ENCODE data around the gene ZNF630. TPM values are rescaled to one million over a fixed set of nuclear protein-coding genes. Genes with fewer than 3 reads are reported as not detected.
"Not testable (repeated sequence)": the region's sequence is repeated elsewhere in the genome, so short reads cannot be mapped to it uniquely, and the experiment has no call there.

The ZNF630 gene
- total and polyA plus RNA-seq, 2 of the 8 experiments (the other 6 are each of a cell fraction or from before 2014, with no cell fraction given), result 0.67 to 2.2 TPM

GRCh38 chrX:48092558-48092957, 21.1 kb upstream of the ZNF630 start:
- CTCF ChIA-PET (ENCODE audit: partially characterized antibody); H3K27me3 ChIP-seq (replicated peaks in 1 of 4; ENCODE audit: control insufficient read depth in 3 of 4, extremely low read depth in 1 of 4, insufficient read depth in 3 of 4, low read length in 3 of 4); H2AFZ ChIP-seq (ENCODE audit: low read length); H3K36me3 ChIP-seq (ENCODE audit: control insufficient read depth in 2 of 4, insufficient read depth in 4 of 4, low read length in 3 of 4); POLR2A ChIA-PET (ENCODE audit: partially characterized antibody); H3K27ac ChIP-seq (ENCODE audit: low read depth, low read length); H4K5ac ChIP-seq (ENCODE audit: insufficient read length, low read depth, low read length); H3K4me1 ChIP-seq (replicated peaks in 1 of 4; ENCODE audit: control insufficient read depth in 3 of 4, insufficient read depth in 4 of 4, low read length in 3 of 4); H3K9ac ChIP-seq (replicated peaks in 1 of 4; ENCODE audit: extremely low read depth in 1 of 4, low read depth in 3 of 4, low read length in 3 of 4); H2BK15ac ChIP-seq (ENCODE audit: low read length); H2AK5ac ChIP-seq (ENCODE audit: low read depth, low read length); H4K8ac ChIP-seq (ENCODE audit: extremely low read depth, insufficient read depth, low read length); H3K56ac ChIP-seq (replicated peaks; ENCODE audit: insufficient read length, low read depth, low read length); H3K79me1 ChIP-seq (ENCODE audit: low read depth, low read length); H3K4me2 ChIP-seq (ENCODE audit: insufficient read depth in 1 of 2, low read depth in 2 of 2, low read length in 2 of 2); H3K18ac ChIP-seq (ENCODE audit: extremely low read depth, low read length); DNase-seq (ENCODE audit: low read depth in 1 of 2, low spot score in 2 of 2); H2BK20ac ChIP-seq (ENCODE audit: low read length); H3K4me3 ChIP-seq (ENCODE audit: extremely low read depth in 1 of 4, insufficient read depth in 2 of 4, low read depth in 3 of 4, low read length in 4 of 4); H3K14ac ChIP-seq (ENCODE audit: insufficient read length); H4K91ac ChIP-seq (replicated peaks; ENCODE audit: insufficient read length, low read length); H3K4ac ChIP-seq (replicated peaks; ENCODE audit: insufficient read length, low read depth, low read length); H3K23ac ChIP-seq (ENCODE audit: insufficient read length); H4K20me1 ChIP-seq (replicated peaks in 1 of 2; ENCODE audit: control insufficient read depth in 1 of 2, insufficient read depth in 2 of 2, low read length in 2 of 2); H2BK120ac ChIP-seq (replicated peaks; ENCODE audit: low read depth, low read length); FAIRE-seq; H3K9me3 ChIP-seq (ENCODE audit: insufficient read depth in 2 of 2, low read depth in 1 of 2, low read length in 1 of 2); H2BK5ac ChIP-seq (ENCODE audit: low read depth, low read length); H3K79me2 ChIP-seq (ENCODE audit: control insufficient read depth in 1 of 2, insufficient read depth in 2 of 2, low read length in 2 of 2); H2BK12ac ChIP-seq (ENCODE audit: low read depth, low read length); H3K23me2 ChIP-seq (ENCODE audit: low read depth, low read length): not testable (repeated sequence)
- 100% methylated on average over 2 of the region's 3 CpGs; no CpG with 5 or more reads in 1 of the 2 experiments for WGBS, 2 experiments (ENCODE audit: extremely low coverage in 1 of 2, insufficient coverage in 1 of 2, insufficient read length in 1 of 2, insufficient replicate concordance in 2 of 2, low coverage in 1 of 2, low lambda C conversion rate in 2 of 2, missing lambda C conversion rate in 1 of 2)

Data from H1 (cell line).